Large intestine (tissue), 3 donors: Measurements from ENCODE around the gene CXCL16. TPM values are rescaled to one million over a fixed set of nuclear protein-coding genes. Genes with fewer than 3 reads are reported as not detected.

Source experiments
- DNase-seq, 2 donors: peaks; one replicate each; pipeline versions ENCODE4 v3.0.0 to v3.0.0-alpha.2; 2013
- H3K27ac ChIP-seq: one replicate; pipeline ENCODE4 v1.5.1; 2013; ENCODE audit warnings: low read length
- H3K27me3 ChIP-seq: 2 replicates; pipeline ENCODE4 v1.6.1; 2013; ENCODE audit warnings: low read length; ENCODE audit not compliant: control insufficient read depth, insufficient read depth
- H3K36me3 ChIP-seq: 2 replicates; pipeline ENCODE4 v1.6.1; 2013; ENCODE audit warnings: low read length; ENCODE audit not compliant: control insufficient read depth, insufficient read depth
- H3K4me1 ChIP-seq: one replicate; pipeline ENCODE4 v1.6.1; 2013; ENCODE audit warnings: low read length; ENCODE audit not compliant: control insufficient read depth, insufficient read depth
- H3K4me3 ChIP-seq: one replicate; pipeline ENCODE4 v1.5.1; 2013; ENCODE audit warnings: low read length
- H3K9me3 ChIP-seq: one replicate; pipeline ENCODE4 v1.6.1; 2013; ENCODE audit warnings: mild to moderate bottlenecking, low read depth, low read length, moderate library complexity; ENCODE audit not compliant: control insufficient read depth
- WGBS: methylation state at CpG from one replicate; pipeline ENCODE4 v1.1.5; 2013; ENCODE audit warnings: low lambda C conversion rate; ENCODE audit not compliant: insufficient coverage; 5-methylcytosine and 5-hydroxymethylcytosine counted together
- polyA plus RNA-seq: library from polyadenylated mRNA; unstranded; fragments of 120-200 nt; gene quantifications from one replicate; pipeline ENCODE4 v1.2.1, GENCODE V29; 2013

The CXCL16 gene
- polyA plus RNA-seq, 1 donor: 62.1 TPM

DNA sequence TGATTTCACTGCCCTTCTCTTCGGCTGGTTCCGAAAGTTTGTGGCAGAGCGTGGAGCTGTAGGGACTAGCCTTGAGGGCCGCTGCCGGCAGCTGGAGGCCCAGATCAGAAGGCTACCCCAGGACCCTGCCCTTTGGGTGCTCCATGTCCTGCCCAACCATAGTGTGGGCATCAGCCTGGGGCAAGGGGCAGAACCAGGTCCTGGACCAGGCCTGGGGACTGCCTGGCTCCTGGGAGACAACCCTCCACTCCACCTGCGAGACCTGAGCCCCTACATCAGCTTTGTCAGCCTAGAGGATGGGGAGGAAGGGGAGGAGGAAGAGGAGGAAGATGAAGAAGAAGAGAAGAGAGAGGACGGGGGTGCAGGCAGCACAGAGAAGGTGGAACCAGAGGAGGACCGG is 856 bp upstream of the CXCL16 start:
- Histone ChIP-seq H3K27me3 (peaks cover 44% of the 10 kb centered on the region), H3K4me3 (no peak overlapping the region), H3K27ac (no peak overlapping the region), H3K9me3 (no peaks in the 10 kb centered on the region), H3K4me1 (peaks cover 30% of the 10 kb centered on the region), H3K36me3 (no peaks in the 10 kb centered on the region)
- no peak for DNase-seq
- no CpG with 5 or more reads among the region's 8 CpGs for WGBS

DNA sequence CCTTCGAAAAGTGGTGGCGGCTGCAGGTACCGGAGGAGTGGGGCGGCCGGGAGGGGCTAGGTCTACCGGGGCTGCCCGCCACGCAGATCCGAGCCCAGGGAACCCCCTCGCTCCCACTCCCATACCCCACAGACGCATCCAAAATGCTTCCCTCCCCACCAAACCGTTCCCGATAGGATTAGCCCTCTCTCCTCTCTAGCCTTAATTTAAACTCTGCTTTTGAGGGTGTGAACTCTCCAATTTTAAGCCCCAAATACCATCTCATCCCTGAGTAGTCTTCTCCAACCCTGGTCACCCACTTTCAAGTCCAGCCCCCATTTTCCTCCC is 260 bp upstream of the CXCL16 start:
- WGBS: no CpG with 5 or more reads among the region's 13 CpGs
- DNase-seq: no peak
- peaks cover 39% of the 10 kb centered on the region for H3K27me3 ChIP-seq
- peaks cover 27% of the 10 kb centered on the region for H3K4me1 ChIP-seq
- peaks cover 1% of the 10 kb centered on the region for H3K36me3 ChIP-seq
- peak overlapping the region; percentile 79 for H3K4me3 ChIP-seq
- H3K27ac ChIP-seq: no peak overlapping the region
- H3K9me3 ChIP-seq: no peaks in the 10 kb centered on the region

DNA sequence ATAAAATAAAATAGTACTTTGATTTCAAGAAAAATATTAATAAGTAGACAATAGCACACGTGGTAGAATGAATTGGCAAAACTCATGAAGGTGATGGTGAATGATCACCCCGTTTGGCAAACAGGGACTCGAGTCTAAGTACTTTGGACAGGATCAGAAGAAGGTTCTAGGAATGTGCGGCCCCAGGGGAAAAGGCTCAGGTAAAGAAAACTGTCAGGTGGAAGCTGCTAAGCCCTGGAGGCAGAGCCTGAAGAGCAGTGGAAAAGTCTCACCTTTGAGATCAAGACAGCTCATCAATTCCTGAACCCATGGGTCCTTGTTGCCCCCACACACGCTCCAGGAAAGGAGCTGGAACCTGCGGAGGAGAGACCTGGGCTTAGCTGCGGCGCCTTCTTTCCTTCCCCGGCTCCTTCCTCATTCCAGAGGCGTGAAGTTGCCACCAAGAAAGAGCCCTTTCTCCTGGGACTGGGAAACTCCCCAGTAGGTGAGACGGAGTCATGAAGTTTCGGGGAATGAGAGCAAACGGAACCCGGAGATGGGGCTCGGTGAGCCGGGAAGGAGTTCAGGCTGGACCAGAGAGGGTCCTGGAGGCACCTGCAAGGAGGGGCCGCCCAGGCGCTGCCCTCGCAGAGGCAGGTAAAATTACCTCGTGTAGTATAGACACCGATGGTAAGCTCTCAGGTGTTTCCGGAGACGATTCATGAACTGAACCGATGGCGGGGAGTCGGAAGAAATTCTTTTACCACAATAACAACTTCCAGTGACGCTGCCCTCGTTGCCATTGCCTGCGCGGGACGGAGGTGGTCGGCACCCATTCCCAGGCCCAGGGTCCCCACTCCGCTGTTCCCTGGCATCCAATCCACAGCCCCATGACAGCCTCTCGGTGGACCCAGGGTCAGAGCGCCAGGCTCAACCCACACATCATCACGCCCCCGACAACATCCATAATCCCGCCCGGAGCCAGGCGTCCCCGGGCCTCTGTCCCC is 1.3 kb downstream of the CXCL16 start:
- no peaks in the 10 kb centered on the region for H3K9me3 ChIP-seq
- peak overlapping the region; percentile 79 for H3K4me3 ChIP-seq
- H3K36me3 ChIP-seq: peaks cover 8% of the 10 kb centered on the region
- 57% methylated on average over 1 of the region's 41 CpGs for WGBS
- peak; percentile 59 to 84 for DNase-seq
- H3K4me1 ChIP-seq: peaks cover 24% of the 10 kb centered on the region
- peaks cover 23% of the 10 kb centered on the region for H3K27me3 ChIP-seq
- peak overlapping the region; percentile 60 for H3K27ac ChIP-seq

- WGBS: 37% methylated on average over 2 of the region's 9 CpGs
- Histone ChIP-seq H3K4me3 (no peak overlapping the region), H3K4me1 (peaks cover 24% of the 10 kb centered on the region), H3K36me3 (peaks cover 13% of the 10 kb centered on the region), H3K9me3 (no peaks in the 10 kb centered on the region), H3K27ac (peak overlapping the region; percentile 59), H3K27me3 (peaks cover 23% of the 10 kb centered on the region)
- DNase-seq: peak; percentile 65 to 83
Measured at GRCh38 chr17:4735876-4736651, 3.7 kb downstream of the CXCL16 start.

GRCh38 chr17:4734857-4735475 is 4.8 kb downstream of the CXCL16 start:
- Histone ChIP-seq H3K9me3 (no peaks in the 10 kb centered on the region), H3K4me1 (peaks cover 24% of the 10 kb centered on the region), H3K27ac (no peak overlapping the region), H3K4me3 (no peak overlapping the region), H3K27me3 (peaks cover 16% of the 10 kb centered on the region), H3K36me3 (peaks cover 13% of the 10 kb centered on the region)
- DNase-seq: no peak
- no CpG with 5 or more reads among the region's 8 CpGs for WGBS

GRCh38 chr17:4733073-4733531 is 6.6 kb downstream of the CXCL16 start:
- Histone ChIP-seq H3K27ac (no peak overlapping the region), H3K9me3 (no peaks in the 10 kb centered on the region), H3K4me1 (peaks cover 19% of the 10 kb centered on the region), H3K27me3 (peaks cover 2% of the 10 kb centered on the region), H3K36me3 (peaks cover 13% of the 10 kb centered on the region), H3K4me3 (no peak overlapping the region)
- WGBS: no CpG with 5 or more reads among the region's 6 CpGs
- DNase-seq: no peak

- peak; percentile 72 to 79 for DNase-seq
- Histone ChIP-seq H3K4me1 (peaks cover 10% of the 10 kb centered on the region), H3K9me3 (no peaks in the 10 kb centered on the region), H3K27me3 (no peaks in the 10 kb centered on the region), H3K4me3 (no peak overlapping the region), H3K36me3 (peaks cover 4% of the 10 kb centered on the region), H3K27ac (peak overlapping the region; percentile 66)
- no CpG with 5 or more reads among the region's 3 CpGs for WGBS
Measured at GRCh38 chr17:4728124-4728523, 11.6 kb downstream of the CXCL16 start.

DNA sequence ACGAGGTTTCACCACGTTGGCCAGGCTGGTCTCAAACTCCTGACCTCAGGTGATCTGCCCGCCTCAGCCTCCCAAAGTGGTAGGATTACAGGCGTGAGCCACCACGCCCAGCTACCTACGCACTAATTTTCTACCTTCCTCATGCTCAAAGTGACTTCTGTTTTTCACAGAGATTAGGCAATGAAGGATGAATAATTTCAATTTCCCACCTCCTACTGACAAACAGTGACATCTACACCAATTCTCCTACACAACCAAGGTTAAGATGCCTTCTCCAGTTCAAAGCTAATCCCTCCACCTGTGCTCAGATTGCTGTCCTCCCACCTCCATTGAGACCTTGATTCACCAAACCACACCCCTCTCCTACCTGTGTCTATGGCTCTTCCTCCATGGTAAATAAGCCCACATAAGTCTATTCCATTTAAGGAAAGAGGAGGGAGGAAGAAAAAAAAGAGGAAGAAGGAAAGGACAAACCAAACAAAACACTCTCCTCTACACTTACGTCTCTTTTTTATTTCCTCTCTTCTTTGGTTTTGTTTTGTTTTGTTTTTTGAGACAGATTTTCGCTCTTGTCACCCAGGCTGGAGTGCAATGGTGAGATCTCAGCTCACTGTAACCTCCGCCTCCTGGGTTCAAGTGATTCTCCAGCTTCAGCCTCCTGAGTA is 13.9 kb downstream of the CXCL16 start:
- WGBS: 100% methylated on average over 3 of the region's 9 CpGs
- Histone ChIP-seq H3K27ac (no peak overlapping the region), H3K36me3 (peaks cover 1% of the 10 kb centered on the region), H3K4me1 (peaks cover 23% of the 10 kb centered on the region), H3K4me3 (no peak overlapping the region), H3K9me3 (no peaks in the 10 kb centered on the region), H3K27me3 (no peaks in the 10 kb centered on the region)
- DNase-seq: no peak

GRCh38 chr17:4724650-4725049 is 15.1 kb downstream of the CXCL16 start:
- WGBS: no CpG with 5 or more reads among the region's 5 CpGs
- Histone ChIP-seq H3K9me3 (no peaks in the 10 kb centered on the region), H3K4me3 (no peak overlapping the region), H3K4me1 (peaks cover 26% of the 10 kb centered on the region), H3K27me3 (no peaks in the 10 kb centered on the region), H3K27ac (no peak overlapping the region), H3K36me3 (peaks cover 12% of the 10 kb centered on the region)
- no peak for DNase-seq
